NCI-H1092 treated with DMSO at 0.1 percent for 48 hours (cell line): ENCODE measurements around the gene DOCK1.

ENCODE experiments used
- DNase-seq: peaks from one replicate; lab custom pipeline; 2025; lab: John Stamatoyannopoulos, UW

Gene DOCK1

DNA sequence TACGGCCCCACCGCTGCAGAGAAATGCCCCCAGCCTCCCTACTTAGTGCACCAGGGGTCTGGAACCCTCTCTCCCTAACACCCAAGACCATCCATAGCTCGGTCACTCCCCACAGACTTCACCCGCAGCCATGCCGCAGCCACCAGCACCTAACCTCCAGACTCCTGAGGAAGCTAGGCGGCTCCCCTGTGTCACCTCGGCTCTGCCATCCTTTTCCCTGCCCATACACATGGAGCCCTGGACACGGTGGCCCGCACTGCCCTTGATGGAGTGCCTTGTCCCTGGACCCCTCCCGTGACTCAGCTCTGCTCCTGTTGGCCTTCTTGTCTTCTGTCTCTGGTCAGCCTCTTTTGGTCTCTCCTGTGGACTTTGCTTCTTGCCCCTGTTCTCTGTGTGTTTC lies 183.7 kb downstream of the DOCK1 start:
- DNase-seq = no peak

DNA sequence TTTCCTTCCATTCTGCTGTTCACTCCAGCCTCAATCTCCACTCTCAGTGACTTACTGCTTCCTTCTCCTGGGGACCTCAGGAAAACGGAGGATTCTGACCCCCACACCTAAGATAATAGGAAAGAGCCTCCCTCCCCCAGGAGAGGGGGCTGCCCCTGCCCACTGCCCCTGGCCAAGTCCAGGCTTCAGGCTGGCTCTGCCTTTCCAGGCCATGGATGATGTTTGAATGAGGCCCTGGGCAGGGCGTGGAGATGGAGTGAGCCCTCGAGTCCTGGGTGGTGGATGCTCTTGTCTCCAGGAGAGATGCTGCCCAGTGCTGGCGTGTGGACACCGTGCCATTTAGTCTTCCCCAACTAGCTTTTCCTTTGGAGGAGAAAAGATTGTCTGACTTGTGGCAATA lies 184.2 kb downstream of the DOCK1 start:
- DNase-seq = no peak

DNA sequence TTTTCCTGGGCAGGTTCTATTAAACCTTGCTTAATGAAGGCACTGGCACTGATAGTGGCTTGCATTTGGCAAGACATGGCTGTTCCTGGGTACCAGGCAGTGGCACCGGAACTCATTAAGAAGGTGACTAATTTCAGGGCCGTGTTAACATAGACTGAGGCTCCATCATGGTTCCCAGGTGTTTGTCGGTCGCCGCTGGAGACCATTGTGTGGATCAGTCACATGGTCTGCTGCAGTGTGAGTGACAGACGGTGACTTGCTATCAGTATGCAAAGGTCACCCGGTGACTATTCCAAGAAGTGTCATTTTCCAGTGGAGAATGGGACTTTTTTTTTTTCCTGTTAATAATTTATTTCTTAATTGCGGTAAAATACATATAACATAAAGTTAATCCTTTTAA lies 184.9 kb downstream of the DOCK1 start:
- DNase-seq = no peak

DNA sequence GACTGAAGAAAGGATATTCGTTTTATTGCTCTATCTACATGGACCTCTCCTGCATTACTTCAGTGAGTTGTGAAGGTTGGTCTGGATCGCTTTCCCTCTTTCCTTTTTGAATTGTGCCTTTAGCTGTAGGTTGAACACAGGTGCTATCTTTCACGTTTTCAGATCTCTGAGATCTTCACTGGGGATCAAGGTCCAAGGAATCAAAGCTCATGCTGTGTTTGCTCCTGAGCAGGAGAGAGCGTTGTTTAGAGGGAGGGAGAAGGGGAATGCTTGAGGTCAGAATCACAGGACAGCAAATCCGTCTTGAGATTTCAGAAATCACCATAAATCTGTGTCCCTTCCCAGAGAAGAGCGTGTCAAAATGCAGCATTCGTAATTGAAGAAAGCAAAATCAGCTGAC lies 186.1 kb downstream of the DOCK1 start:
- DNase-seq = no peak

DNA sequence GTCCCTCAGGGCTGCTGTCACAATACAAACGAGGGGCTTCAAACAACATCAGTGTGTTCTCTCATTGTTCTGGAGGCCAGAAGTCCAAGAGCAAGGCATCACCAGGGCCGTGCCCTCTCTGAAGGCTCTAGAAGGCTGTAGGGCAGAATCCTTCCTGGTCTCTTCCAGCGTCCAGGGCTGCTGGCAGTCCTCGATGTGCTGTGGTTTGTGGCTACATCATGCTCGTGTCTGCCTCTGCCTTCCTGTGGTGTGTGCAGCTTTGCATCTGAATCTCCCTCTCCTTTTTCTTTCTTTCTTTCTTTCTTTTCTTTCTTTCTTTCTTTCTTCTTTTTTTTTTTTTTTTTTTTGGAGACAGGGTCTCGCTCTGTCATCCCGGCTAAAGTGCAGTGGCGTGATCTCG lies 187.7 kb downstream of the DOCK1 start:
- DNase-seq = no peak

DNA sequence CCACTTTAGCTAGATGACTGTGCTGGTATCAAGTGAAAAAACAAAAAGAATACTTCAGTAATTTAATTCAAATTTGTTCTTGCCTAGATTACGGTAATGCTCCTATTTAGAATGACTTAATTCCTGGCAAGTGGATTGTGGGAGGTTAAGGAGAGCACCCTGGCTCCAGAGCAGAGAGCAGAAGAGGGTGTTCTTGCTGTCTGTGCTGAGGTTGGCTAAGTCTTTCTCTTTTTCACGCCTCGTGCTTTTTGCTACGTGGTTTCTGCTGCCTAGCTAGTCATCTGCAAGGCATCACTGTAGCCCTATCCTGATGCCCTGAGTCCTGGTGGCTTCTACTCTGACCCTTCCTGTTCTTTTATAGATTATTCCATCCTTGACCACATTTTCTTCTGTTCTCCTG lies 189.8 kb downstream of the DOCK1 start:
- no peak for DNase-seq

DNA sequence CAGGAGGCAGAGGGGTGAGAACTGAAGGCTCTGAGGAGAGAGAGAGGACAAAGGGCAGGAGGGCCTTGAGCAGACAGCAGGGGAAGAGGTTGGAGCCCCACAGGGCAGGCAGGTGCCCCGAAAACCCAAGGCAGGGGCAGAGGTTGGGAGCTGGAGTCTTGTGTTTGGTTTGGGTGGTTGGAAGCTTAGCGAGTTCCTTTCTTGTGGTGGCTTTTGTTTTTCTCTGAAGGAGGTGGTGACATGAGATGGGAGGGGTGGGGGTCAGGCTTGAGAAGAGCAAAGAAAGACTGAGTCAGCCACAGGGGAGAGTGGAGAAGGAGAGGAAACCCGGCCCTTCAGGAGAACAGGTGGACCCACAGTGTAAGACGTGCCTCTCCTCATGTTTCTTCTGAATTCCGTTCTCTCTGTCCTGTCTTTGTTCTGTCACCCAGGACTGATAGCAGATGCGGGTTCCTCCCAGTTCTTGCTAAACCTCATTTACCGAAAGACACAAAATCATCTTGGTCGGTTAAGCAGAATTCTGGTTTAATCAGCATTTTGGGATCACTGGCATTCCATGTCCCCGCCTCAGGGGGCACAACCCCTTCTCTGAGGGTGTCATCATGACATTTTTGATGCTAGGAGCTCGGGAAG lies 195.9 kb downstream of the DOCK1 start:
- DNase-seq = no peak

DNA sequence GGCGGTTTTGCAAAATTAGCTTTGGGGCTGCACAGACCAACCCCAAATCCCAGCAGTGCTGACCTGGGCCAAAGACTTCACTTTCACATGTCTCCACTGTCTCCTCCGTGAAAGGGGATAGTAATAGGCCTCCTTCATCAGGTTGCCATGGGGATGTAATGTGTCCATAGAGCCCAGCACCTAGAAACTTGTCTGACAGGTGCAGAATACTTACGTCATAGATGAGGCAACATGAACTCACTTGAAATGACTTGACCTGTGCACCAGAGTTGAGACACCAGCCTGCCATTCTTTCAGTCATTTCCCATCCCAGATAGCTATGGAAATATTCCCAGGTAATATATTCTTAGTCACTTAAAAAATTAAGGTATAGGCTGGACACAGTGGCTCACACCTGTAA lies 196.9 kb downstream of the DOCK1 start:
- no peak for DNase-seq

DNA sequence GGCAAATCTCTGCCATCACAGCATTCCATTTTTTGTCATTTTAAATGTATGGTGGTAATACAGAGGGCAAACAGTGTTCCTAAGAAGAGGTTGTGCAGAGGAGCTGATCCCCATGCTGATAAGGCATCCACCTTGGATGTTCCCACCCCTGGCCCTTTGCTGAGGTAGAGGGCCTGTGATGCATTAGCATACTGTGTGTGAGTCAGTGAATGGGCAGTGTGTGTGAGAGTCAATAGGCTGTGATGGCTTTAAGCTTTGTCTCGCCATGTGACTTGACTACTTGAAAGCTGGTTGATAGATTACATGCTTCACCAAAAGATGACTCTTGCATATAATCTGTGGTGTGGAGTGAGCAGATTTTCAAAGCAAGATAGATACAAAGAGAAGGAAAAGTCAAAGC lies 209.9 kb downstream of the DOCK1 start:
- no peak for DNase-seq

DNA sequence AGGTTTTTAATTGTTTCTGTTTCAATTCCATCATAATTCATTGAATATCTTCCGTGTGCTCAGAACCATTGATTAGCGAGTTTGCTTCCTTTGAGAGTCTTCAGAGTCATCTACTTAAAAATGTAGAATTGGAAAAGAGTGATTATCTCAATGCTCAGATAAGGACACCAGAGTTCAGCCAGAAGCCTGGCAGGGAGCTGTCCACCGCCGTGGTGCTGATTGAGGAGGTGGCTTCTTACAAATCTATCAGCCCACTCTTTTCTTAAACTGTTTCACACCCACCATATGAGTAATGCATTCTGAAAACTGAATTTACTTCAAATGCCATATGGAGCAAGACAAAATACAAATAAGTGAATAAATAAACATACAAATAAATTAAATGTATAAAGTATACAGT lies 211.9 kb downstream of the DOCK1 start:
- no peak for DNase-seq

DNA sequence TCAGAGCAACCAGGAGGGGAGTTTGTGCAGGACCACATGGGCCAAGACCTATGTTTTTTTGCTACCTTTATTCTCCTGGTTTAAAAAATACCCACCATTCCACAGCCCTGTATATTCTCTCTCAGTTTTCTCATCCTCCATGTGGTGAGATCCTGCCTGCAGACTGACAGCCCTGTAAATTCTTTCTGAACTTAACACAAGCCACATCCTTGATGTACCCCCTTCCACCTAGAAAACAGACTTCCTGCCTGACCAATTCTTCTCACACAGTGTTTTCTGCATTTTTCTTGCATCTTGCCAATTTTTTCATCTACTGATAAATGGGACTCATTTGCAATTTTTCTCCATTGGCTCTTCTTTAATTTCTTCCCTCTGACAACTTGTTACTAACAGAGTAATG lies 212.8 kb downstream of the DOCK1 start:
- no peak for DNase-seq

DNA sequence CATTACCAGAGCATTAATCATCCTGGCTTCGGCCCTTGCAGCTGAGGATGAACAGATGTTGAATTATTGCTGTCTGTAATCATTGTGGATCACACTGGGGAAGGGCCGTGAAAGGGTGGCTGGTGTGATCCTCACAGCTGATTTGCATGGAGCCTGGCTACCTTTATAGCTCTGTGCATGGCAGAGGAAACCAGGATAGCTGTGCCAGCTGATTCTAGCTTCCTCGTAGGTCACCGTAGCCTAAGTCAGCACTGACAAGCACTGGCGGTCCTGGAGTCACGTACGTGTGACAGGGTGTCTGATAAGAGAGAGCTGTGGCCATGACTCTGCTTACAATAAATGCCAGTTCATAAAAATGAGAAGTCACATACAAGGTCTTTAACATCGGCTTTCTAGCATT lies 214.7 kb downstream of the DOCK1 start:
- no peak for DNase-seq

DNA sequence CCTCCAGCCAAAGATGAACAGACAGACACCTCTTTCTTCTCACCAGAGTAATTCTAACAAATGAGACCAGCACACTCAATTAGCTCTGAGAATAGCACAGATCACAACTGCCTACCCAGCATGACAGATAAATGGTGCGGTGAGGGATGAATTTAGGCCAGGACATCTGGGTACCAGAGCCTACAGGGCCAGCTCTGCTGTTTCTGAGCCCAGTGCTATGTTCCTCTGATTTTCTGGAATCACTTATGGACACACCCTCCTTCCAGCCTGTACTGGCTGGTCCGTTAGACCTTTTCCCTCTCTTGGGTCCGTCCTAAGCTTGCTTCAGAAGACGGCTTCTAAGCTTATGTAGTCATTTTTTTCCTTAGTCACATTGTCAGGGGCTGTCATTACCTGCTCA lies 217.6 kb downstream of the DOCK1 start:
- no peak for DNase-seq

DNA sequence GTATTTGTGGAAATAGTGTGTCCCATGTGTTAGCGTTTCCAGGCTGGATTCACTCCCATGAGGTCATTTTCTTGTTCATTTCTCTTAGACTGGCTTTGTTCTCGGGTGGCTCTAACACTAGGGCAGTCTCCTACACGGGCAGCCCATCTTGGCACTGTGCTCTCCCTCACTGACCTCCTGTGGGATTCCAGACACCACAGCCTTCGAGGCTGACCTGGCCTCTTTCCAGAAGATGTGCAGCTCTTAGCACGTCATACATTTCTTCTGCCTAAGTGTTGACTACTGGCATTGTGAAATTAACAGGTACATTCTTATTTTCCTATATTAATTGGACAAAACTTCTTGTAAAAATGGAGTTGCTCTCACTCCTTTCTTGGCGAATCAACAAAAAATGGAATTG lies 218.4 kb downstream of the DOCK1 start:
- DNase-seq = no peak

DNA sequence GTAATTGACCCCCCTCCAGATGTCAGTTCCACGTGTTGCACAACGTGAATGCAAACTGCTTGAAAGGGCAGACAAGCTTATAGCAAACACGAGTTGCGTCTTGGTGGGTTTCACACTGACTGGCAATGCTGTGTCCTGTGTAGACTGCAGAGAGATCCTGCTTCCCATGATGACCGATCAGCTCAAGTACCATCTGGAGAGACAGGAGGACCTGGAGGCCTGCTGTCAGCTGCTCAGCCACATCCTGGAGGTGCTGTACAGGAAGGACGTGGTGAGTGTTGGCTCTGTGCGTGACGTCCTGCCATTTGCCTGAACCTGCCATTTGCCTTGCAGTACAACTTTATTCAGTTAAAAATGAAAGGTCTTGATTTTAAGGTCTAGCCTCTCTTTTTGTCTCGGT lies 220.1 kb downstream of the DOCK1 start:
- DNase-seq = no peak

DNA sequence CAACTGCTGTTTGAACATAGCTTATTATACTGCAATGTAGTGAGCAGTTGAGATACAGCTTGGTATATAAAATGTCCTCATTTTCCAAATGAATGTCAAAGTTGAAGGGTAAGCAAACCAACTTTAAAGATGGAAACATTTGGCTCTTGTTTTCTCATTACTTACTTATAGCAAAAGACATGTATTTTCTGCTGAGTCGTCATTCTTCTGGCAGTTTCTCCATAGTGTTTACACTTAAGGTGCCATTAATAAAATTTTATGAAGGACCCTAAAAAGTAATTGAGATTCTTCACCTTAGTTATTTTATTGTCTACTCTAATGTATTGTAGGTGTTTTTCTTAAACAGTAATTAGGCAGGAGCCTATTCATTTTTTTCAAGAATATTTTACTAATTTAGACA lies 222.6 kb downstream of the DOCK1 start:
- no peak for DNase-seq

DNA sequence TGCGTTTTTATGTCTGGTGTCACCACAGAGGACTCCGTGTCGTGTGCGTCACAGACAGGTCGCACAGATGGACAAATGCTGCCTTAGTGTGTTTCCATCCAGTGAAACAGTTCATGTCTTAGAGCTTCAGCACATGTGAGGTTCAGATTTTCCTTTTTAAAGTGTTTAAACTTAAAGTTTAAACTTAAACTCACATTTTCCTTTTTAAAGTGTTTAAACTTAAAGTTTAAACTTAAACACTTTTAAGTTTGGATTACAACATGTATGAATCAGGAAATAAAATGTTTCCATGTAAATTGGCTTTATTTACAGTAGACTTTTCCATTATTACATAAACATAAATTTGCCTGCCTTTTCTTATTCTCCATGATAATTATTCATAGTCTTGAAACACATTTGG lies 223.9 kb downstream of the DOCK1 start:
- no peak for DNase-seq

DNA sequence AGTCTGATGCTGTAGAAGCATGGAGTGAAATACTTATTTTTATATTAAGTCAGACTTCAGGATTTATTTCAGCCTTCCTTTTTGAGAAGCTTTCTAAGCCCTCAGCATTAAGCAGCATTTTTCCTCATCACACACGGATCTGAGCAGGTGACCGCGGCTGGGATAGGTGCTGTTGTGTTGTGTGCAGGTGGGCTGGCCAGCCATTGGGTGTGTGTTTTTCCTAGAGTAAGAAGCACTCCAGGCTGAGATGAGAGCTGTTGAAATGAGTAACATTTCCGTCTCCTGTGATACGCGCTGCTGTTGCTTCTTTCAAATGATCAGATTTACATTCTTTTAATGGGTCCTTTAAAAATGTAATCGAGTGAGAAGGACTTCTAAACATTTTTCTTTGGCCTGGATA lies 227.2 kb downstream of the DOCK1 start:
- no peak for DNase-seq

DNA sequence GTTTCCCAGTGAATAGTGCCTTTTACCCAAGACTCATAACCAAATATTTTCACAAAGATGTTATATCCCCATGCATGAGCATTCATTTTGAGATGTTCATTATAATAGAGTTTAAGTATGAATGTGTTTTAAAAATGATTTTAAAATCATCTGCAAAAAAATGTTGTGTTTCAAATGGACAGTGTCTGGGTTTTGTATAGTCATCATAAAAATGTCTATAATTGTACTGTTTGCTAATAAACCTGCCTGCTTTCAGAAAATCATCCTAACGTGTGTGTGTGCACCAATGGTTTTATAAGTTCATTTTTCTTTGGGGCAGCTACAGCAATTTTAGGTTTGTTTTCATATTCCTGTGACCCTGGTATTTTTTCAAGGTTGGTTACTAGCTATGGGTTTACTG lies 228.0 kb downstream of the DOCK1 start:
- DNase-seq = no peak

DNA sequence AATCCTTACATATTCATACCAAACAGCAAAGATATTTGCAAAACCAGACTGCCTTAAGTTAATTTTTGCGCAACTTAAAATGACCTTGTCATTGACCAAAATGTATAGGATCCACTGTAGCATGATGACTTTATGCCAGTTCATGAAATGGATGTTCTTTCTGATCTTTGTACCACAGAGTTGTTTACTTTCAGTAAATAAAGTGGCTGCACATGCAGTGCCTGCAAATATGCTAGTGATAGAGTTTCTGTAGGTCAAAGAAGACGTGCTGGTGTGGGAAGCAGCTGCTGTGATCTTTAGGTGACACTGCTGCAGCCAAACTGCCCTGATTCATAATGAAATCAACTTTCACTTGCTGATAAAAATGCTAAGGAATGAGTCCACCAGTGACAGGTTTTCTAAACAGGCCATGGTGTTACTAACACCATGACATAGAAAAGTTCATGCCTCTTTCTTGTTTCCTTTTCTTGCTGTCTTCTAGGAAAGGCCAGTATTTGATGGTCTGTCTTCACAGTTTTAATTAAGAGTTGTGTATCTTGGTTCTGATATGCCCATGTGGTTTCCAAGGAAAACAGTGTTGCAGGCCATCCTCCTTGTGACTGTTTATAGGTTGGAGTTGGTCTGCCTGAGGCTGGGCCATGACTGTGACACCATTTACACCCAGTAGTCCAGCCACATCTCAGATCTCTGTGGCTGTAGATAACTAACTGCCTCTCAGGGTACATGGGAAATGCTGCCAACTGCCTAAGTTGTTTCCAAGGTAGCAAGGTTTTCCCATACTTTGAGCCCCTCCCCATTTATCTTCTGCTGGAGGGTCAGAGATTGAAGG lies 228.7 kb downstream of the DOCK1 start:
- no peak for DNase-seq

DNA sequence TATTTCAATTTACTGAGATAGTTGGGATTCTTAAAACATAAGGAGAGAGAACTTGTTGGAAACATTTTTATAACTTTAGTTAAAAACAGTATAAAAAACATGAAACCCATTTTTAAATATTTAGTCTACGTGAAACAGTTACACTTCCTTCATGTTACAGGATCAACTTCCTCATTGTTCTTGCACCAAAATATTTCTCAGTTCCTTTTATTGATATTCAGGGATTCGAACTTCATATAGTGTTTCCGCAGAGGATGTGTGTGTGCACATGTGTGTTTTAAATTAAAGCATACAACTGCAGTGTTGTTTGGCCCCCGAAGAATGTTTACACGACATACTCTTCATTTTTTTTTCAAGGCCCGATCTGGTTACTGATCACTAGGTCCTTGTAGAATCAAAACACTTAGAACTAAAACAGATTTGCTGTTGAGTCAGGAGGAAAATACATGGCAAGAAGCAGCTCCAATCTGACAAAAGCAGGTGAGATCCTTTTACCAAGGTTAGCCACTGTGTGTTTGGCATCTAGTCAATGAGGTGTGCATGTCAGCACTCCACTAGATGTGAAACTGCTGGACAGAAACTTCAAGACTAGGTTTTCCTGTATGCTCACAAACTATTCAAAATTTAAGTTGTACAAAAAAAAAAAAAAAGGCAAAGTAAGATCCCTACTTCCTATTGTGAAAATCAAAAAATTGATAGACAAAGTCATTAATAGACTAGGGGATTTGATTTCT lies 230.8 kb downstream of the DOCK1 start:
- no peak for DNase-seq

DNA sequence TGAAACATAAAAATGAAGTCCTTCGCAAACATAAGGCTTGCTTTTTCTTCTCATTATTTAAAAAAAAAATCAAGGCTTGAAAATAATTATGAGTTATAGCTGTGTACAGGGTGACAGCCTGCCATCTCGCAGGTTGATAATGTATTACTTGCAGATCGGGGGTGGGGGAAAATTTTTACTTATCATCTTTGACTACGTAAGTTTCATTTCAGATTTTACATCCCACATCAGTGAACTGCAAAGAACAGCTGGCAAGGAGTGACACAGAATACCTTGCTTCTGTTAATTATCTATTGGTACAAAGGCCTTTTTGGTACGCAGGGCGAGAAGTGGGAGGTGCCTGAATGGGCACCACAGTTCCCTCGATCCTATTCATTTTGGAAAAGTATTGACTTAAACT lies 232.2 kb downstream of the DOCK1 start:
- DNase-seq = no peak

DNA sequence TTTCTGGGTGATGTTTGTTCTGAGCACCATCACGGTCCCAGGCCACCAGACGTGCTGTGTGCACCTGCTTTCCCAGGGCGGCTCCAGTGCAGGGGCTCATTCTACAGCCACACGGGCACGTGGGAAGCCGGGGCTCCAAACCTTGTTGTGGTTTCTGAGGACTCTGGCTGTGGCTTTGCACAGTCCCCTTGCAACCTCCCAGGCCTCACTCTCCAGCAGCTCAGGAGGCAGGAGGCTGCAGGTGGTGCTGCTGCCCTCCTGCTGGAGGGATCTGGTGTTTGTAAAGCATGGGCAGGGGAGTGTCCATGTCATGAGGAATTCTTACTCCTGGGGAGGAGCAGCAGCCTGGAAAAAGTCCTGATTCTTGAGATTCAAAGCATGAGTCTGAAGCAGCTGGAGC lies 236.9 kb downstream of the DOCK1 start:
- no peak for DNase-seq
